ENCODE results near the gene EPHB1. TPM values are rescaled to one million over a fixed set of nuclear protein-coding genes. Genes with fewer than 3 reads are reported as not detected.
"Not testable (repeated sequence)": the region's sequence is repeated elsewhere in the genome, so short reads cannot be mapped to it uniquely, and the experiment has no call there.

The EPHB1 gene
- total RNA-seq, 2 donors from 2014 or later, result 0.68 to 0.71 TPM

DNA sequence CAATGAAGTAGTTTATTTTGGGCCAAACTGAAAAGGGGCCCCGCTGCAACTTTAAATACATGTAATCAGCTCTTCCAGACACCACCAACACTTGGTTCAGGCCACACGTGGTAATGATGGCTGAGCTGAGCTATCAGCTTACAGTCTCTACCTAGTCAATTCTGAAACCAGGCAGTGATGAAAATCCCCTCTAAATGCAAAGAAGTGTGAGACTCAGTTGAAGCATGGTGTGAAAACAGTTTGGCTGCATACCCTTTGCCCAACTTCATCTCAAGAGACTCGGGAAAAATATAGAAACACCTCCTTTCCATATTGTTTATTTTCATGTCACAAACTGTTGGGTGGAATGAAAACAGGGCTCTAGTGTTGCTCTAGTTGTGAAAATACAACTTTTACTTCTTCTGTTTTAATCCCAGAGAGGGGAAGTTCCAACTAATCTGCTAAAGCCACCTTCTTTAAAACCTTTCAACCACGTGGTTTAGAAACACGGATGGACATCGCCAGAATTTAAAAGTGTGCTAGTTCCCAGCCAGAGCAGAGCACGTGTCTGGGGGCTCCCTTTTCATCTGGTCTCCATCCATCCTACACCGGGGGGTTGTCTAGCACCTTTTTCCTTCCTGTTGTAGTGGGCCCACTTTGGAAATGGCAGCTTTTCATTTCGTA, 229.1 kb downstream of the EPHB1 start:
- no peak for ATAC-seq (ENCODE audit: insufficient number of reproducible peaks, low FRiP score, low read depth)
- Histone ChIP-seq H3K27ac (no peak overlapping the region), H3K27me3 (replicated peaks; ENCODE audit: insufficient read depth) (no peaks in the 10 kb centered on the region), H3K36me3 (no peaks in the 10 kb centered on the region), H3K4me3 (no peak overlapping the region), H3K4me1 (ENCODE audit: control insufficient read depth in 1 of 2, low read depth in 2 of 2) (no peaks in the 10 kb centered on the region), H3K9me3 (no peaks in the 10 kb centered on the region)
- TF ChIP-seq, protein P1, sequence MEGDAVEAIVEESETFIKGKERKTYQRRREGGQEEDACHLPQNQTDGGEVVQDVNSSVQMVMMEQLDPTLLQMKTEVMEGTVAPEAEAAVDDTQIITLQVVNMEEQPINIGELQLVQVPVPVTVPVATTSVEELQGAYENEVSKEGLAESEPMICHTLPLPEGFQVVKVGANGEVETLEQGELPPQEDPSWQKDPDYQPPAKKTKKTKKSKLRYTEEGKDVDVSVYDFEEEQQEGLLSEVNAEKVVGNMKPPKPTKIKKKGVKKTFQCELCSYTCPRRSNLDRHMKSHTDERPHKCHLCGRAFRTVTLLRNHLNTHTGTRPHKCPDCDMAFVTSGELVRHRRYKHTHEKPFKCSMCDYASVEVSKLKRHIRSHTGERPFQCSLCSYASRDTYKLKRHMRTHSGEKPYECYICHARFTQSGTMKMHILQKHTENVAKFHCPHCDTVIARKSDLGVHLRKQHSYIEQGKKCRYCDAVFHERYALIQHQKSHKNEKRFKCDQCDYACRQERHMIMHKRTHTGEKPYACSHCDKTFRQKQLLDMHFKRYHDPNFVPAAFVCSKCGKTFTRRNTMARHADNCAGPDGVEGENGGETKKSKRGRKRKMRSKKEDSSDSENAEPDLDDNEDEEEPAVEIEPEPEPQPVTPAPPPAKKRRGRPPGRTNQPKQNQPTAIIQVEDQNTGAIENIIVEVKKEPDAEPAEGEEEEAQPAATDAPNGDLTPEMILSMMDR (IDR thresholded peaks at IDR 0.05), result no peak
- DNase-seq (ENCODE audit: low spot score), result no peak

DNA sequence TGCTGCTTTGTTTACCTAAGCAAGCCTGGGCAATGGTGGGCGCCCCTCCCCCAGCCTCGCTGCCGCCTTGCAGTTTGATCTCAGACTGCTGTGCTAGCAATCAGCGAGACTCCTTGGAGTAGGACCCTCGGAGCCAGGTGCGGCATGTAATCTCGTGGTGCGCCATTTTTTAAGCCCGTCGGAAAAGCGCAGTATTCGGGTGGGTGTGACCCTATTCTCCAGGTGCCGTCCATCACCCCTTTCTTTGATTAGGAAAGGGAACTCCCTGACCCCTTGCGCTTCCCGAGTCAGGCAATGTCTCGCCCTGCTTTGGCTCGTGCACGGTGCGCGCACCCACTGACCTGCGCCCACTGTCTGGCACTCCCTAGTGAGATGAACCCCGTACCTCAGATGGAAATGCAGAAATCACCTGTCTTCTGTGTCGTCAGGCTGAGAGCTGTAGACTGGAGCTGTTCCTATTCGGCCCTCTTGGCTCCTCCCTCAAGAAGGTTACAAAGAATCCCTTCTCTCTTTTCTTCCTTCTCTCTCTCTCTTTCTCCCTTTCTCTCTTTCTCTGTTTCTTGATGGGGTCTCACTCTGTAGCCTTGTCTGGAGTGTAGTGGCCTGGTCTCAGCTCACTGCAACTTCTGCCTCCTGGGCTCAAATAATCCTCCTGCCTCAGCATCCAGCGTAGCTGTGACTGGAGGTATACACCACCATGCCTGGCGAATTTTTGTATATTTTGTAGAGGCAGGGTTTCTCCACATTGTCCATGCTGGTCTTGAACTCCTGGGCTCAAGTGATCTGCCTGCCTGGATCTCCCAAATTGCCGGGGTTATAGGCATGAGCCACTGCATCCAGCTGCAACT, 235.9 kb downstream of the EPHB1 start:
- not testable (repeated sequence) for H3K27me3 ChIP-seq (replicated peaks; ENCODE audit: insufficient read depth); H3K36me3 ChIP-seq; H3K4me1 ChIP-seq (ENCODE audit: control insufficient read depth in 1 of 2, low read depth in 2 of 2); H3K27ac ChIP-seq; ATAC-seq (ENCODE audit: insufficient number of reproducible peaks, low FRiP score, low read depth); H3K9me3 ChIP-seq; H3K4me3 ChIP-seq; DNase-seq (ENCODE audit: low spot score)

DNA sequence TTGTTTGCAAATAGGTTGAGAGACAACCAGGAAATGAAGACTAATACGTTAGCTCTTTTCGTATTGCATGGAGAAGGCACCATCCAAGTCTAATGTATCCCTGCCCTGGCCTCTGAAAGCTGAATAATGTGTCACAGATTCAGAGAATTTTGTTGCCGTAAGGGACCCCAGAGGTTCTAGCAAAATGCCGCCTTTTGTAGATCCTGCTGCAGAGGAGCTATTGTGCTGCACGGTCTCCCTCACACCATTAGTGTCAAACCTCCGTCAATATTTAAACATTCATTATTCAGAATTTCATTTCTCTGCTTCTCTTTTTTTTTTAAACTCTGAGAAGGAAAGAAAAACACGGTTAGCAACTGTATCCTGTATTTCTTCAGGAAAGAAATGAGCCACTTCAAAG, 238.7 kb downstream of the EPHB1 start:
- Histone ChIP-seq H3K36me3 (no peaks in the 10 kb centered on the region), H3K27me3 (replicated peaks; ENCODE audit: insufficient read depth) (no peaks in the 10 kb centered on the region), H3K9me3 (no peaks in the 10 kb centered on the region), H3K4me3 (no peak overlapping the region), H3K27ac (no peak overlapping the region), H3K4me1 (ENCODE audit: control insufficient read depth in 1 of 2, low read depth in 2 of 2) (no peaks in the 10 kb centered on the region)
- no peak for DNase-seq (ENCODE audit: low spot score)
- ATAC-seq (ENCODE audit: insufficient number of reproducible peaks, low FRiP score, low read depth), result no peak
- TF ChIP-seq, protein P1 (IDR thresholded peaks at IDR 0.05), result no peak

DNA sequence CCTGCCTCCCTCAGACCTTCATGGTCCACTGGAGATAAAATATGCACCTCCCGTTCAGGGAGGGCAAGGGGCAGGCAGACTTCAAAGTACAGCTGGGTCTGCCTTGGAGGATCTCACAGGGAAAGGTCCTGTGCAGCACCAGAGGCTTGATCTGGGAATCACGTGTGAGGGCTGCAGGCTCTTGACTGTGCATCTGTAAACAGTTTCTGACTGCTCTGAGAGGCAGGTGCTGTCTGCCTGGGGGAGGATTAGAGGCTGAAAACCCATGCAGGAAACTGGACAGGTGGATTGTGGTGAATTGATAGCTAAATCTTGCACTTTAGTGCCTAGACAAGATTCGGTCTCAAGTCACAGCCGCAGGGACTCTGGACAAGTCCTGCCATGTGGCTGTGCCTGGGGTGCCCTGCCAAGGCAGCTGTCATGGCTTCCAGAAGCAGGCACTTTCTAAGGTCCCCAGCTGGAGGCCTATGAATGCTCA, 239.3 kb downstream of the EPHB1 start:
- Histone ChIP-seq H3K4me1 (ENCODE audit: control insufficient read depth in 1 of 2, low read depth in 2 of 2) (no peaks in the 10 kb centered on the region), H3K27ac (no peak overlapping the region), H3K4me3 (no peak overlapping the region), H3K9me3 (no peaks in the 10 kb centered on the region), H3K27me3 (replicated peaks; ENCODE audit: insufficient read depth) (no peaks in the 10 kb centered on the region), H3K36me3 (no peaks in the 10 kb centered on the region)
- DNase-seq (ENCODE audit: low spot score) (no peak), ATAC-seq (ENCODE audit: insufficient number of reproducible peaks, low FRiP score, low read depth) (no peak)
- TF ChIP-seq, protein P1 (IDR thresholded peaks at IDR 0.05), result no peak

DNA sequence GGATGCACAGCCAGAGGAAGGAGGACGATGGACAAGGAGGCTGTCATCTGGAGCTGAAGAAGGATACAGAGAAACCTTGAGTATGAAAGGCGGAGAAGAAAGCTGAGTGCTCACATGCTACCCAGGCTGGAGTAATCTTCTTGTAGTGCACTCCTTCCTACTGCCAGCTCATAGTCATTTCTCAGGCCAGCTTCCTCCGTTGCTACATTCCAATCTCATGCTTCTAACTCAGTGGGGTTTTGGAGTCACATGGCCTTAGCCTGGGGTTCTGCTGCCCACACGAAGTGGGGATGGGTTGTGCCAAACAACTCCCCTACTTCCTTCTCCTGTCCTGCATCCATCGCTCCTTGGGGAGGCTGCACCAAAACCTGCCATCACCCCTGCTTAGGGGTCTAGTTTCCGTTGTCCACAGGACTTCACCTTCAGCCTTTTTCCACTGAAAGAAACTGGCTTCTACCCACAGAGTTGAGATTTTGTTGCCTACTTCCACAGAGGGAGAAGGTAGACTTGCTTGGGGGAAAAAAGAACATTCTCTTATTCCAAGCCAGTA, 239.9 kb downstream of the EPHB1 start:
- Histone ChIP-seq H3K4me3 (no peak overlapping the region), H3K27me3 (replicated peaks; ENCODE audit: insufficient read depth) (no peaks in the 10 kb centered on the region), H3K4me1 (ENCODE audit: control insufficient read depth in 1 of 2, low read depth in 2 of 2) (no peaks in the 10 kb centered on the region), H3K27ac (no peak overlapping the region), H3K9me3 (no peaks in the 10 kb centered on the region), H3K36me3 (no peaks in the 10 kb centered on the region)
- TF ChIP-seq, protein P1 (IDR thresholded peaks at IDR 0.05), result no peak
- DNase-seq (ENCODE audit: low spot score), result no peak
- ATAC-seq (ENCODE audit: insufficient number of reproducible peaks, low FRiP score, low read depth), result no peak
